Cardiac fibroblast (primary cell): ENCODE measurements around the gene HIPK2.

Source experiments
- DNase-seq, 2 donors: peaks; one replicate each; pipeline versions ENCODE4 v3.0.0 to v3.0.0-alpha.2; 2010; ENCODE audit warnings: low read depth in 2 of 2
- H3K4me3 ChIP-seq, 2 donors: replicated peaks in 1 of 2; 1 replicate in 1 of 2; 2 replicates in 1 of 2; pipeline ENCODE4 v1.5.1; 2011; ENCODE audit warnings: low read depth in 2 of 2, low read length in 2 of 2, mild to moderate bottlenecking in 2 of 2, moderate library complexity in 1 of 2
- TF ChIP-seq, protein P1 (sequence below): IDR thresholded peaks from one replicate; pipeline ENCODE4 v1.5.1; 2011; ENCODE audit warnings: low read depth, mild to moderate bottlenecking, low read length, inconsistent platforms

HIPK2 gene

DNA sequence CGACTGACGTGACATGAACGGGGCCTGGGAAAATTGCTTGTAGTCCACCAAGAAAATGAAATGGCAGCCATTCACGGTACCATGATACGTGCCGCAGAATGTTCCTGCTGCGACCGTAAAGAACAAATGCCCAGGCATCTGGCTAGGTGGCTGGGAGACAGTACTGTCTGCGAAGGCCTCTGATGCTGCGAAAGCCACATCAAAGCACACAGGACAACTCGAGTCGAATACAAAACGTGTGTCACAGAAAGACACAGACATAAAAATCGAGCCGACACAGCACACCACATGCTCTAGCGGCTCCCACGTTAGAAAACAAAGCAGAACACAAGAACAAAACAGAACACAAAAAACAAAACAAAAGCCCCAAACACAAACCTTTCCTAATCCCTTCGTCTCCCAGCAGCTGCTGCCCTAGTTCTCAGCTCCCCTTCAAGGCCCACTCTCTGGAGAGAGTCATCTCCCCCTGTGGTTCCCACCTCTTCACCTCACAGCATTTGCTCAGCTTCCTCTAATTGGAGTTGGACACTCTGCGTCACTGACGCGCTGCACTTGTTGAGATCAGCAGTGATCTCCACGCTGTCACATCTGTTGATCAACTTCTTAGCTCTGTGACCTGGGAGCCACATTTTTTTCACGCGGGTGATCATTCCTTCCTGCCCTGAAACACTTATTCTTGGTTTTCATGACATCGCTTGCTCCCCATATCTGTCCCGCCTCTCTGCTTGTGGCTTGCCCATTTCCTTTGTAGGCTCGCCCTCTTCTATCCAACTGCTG lies 142.1 kb downstream of the HIPK2 start:
- TF ChIP-seq, protein P1, sequence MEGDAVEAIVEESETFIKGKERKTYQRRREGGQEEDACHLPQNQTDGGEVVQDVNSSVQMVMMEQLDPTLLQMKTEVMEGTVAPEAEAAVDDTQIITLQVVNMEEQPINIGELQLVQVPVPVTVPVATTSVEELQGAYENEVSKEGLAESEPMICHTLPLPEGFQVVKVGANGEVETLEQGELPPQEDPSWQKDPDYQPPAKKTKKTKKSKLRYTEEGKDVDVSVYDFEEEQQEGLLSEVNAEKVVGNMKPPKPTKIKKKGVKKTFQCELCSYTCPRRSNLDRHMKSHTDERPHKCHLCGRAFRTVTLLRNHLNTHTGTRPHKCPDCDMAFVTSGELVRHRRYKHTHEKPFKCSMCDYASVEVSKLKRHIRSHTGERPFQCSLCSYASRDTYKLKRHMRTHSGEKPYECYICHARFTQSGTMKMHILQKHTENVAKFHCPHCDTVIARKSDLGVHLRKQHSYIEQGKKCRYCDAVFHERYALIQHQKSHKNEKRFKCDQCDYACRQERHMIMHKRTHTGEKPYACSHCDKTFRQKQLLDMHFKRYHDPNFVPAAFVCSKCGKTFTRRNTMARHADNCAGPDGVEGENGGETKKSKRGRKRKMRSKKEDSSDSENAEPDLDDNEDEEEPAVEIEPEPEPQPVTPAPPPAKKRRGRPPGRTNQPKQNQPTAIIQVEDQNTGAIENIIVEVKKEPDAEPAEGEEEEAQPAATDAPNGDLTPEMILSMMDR: no peak
- no peak overlapping the region for H3K4me3 ChIP-seq
- DNase-seq: no peak

DNA sequence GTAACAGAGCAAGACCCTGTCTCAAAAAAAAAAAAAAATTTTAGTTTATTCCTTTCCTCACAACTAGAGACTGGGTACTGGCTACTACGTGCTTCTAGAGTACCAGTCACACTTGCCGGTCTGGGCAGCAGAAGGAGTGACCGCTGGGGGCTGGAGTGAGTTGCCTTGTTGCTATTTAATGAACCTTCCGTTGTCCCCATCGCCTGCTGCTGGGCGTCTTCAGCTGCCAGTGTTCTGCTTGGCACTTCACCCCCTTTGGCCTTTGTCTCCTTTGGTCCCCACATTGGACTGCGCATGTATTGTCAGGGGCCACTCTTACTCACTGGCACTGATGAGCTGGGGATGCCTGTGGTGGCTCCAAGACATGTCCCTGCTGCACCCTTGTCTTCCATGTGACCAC lies 143.7 kb downstream of the HIPK2 start:
- no peak overlapping the region for H3K4me3 ChIP-seq
- TF ChIP-seq, protein P1: no peak
- DNase-seq: no peak

DNA sequence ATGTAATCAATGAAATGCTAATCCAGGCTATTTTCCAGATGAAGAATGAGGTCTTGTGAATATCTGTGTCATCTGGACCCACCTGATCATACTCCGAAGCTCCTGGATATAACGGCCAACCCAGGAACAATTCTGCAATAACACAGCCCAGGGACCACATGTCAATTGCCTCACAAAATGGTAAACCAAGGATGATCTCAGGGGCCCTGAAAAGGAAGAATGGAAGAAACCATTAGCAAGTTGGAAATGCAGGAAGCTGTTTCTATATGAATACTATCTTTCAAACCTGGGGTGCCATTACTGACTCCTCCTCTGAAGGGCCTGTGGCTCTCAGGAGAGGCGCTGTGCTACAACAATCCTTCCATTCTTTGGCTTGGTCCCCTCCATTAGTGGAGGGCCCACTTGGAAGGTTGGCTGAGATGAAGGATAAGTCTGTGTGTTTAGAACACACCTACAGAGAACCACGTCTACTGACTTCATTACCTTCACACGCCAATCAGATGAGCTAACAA lies 146.2 kb downstream of the HIPK2 start:
- DNase-seq: no peak
- TF ChIP-seq, protein P1: no peak
- no peak overlapping the region for H3K4me3 ChIP-seq

DNA sequence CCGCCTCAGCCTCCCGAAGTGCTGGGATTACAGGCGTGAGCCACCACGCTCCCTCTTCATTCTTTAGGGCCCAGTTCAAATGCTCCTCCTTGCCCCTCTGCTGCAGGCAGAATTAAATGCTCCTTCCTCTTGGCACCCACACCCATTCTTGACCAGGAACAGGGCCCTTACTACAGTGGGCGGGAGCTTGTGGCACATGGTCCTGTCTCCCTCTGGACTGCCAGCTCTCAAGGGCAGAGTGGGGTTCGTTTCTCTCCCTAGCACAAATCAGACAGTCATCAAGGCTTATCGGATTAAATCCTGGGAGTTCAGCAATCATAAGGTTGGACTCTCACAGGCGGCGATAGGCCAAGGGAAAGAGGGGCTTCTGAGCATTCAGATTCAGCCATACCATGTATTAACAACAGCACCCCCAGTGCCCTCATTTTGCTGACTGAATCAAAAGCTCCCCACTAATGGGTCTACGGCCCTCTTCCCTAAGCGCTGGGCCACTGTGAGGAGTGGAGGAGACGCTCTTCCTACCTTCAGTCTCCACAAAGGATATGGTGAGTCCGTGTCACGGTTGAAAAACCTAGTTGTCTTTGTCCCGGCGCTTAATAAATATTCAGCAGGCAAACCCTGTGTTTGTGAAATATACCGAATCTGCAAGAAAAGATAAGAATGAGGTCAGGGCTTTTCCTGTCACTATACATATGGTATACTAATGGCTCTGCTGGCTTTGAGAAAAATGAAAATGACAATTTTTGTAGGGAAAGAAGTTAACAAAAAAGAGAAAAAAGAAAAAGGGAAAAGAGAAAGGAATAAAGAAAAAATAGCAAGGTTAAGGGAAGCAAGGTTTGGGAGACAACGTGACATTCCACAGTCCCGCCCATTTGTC lies 146.9 kb downstream of the HIPK2 start:
- H3K4me3 ChIP-seq: no peak overlapping the region
- TF ChIP-seq, protein P1: no peak
- DNase-seq: no peak

DNA sequence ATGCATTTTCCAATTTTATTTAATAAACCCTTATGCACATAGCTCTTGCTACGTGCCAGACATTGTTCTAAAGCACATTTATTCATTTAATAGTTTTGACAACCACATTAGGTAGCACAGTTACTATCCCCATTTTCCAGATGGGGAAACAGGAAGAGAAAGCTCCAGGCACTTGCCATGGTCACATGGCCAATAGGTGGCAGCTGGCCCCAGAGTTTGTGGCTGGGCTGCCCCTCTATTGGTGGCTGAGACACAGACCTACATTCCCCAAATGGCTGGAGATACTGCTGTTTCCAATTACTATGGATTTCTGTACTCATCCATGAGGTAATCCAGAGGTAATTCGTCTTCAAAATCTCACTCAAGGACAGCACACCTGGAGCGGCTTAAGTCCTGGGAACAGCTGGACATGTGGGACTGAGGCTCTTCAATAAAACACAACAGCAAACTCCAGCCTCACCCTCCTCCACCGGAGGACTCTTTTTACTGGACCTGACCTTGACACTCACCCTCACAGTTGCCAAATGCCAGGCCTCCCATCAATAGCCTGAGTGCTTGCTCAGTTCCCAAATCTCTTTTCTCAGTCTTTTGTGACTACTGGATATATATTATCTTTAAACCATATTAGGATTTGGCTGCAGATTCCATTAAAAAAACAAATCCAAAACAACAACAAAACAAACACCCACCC lies 148.3 kb downstream of the HIPK2 start:
- TF ChIP-seq, protein P1: no peak
- no peak for DNase-seq
- no peak overlapping the region for H3K4me3 ChIP-seq

DNA sequence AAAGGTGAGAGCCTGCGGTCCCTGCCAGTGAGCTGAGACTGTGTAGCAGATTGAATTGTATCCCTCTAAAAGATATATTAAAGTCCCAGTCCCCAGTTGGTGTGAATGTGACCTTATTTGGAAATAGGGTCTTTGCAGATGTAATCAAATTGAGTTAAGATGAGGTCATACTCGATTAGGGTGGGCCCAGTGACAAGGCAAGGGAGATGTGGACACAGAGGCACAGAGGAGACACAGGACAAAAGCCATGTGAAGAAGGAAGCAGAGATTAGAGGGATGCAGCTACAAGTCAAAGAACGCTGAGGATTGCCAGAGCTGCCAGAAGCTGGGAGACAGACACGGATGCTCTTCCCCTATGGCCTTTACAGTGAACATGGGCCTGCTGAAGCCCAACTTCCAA lies 150.0 kb downstream of the HIPK2 start:
- TF ChIP-seq, protein P1: no peak
- DNase-seq: no peak

More for the DNA sequence above, 150.0 kb downstream of the HIPK2 start:
- no peak overlapping the region for H3K4me3 ChIP-seq
